Activated T-cell treated with anti-CD3 and anti-CD28 coated beads, Interleukin-2, amount 50 U/mL, for 24 hours (primary cell): ENCODE data around the gene TOP2A.
"Not testable (repeated sequence)": the region's sequence is repeated elsewhere in the genome, so short reads cannot be mapped to it uniquely, and the experiment has no call there.

Experiments used
- DNase-seq: peaks from one replicate; pipeline ENCODE4 v3.0.0-alpha.2; 2020
- H3K27ac Mint-ChIP-seq: 2 replicates; pipeline ENCODE4 v1.8.0; 2020; ENCODE audit warnings: mild to moderate bottlenecking, mixed read lengths
- H3K27me3 Mint-ChIP-seq: 2 replicates; pipeline ENCODE4 v1.8.0; 2020; ENCODE audit warnings: mixed read lengths
- H3K36me3 Mint-ChIP-seq: 2 replicates; pipeline ENCODE4 v1.8.0; 2020; ENCODE audit warnings: low read depth, mixed read lengths
- H3K4me1 Mint-ChIP-seq: 2 replicates; pipeline ENCODE4 v1.8.0; 2020; ENCODE audit warnings: low read depth, mixed read lengths
- H3K4me3 Mint-ChIP-seq: 2 replicates; pipeline ENCODE4 v1.8.0; 2020; ENCODE audit warnings: mild to moderate bottlenecking, moderate library complexity, mixed read lengths
- H3K9me3 Mint-ChIP-seq: 2 replicates; pipeline ENCODE4 v1.8.0; 2020; ENCODE audit warnings: mixed read lengths

TOP2A gene

DNA sequence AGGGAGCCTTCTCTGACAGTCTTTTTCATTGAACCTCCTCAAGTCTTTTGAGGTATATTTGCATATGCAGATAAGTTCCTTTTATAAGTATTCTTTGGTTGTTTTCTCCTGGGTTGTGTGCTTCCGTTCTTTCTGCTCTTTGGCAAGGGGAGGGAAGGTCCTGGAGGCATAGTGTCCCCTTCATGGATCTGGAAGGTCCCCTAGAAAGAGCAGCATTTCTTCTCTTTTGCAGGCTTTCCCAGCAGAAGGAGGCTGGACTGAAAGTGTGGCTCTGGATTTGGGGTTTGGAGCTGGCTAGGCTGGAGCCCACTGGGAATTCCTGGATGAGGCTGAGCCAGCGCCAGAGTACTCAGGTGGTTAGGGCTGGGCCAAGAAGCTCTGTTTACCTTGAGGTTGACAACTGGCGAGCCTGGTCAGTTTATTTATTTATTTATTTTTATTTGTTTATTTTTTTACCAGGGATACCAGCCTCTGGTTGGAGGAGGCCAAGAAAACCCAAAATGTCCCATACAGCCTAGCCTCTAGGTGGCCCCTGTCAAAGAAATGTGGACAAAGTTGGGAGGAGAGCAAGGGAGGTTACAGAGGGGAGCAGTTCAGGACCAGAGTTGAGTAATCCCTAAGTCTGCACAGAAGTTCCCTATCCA is 5.4 kb upstream of the TOP2A start:
- DNase-seq = no peak
- Mint-ChIP-seq H3K4me3 (no peak overlapping the region), H3K4me1 (peaks cover 49% of the 10 kb centered on the region), H3K9me3 (no peaks in the 10 kb centered on the region), H3K27me3 (no peaks in the 10 kb centered on the region), H3K27ac (no peak overlapping the region), H3K36me3 (no peaks in the 10 kb centered on the region)

DNA sequence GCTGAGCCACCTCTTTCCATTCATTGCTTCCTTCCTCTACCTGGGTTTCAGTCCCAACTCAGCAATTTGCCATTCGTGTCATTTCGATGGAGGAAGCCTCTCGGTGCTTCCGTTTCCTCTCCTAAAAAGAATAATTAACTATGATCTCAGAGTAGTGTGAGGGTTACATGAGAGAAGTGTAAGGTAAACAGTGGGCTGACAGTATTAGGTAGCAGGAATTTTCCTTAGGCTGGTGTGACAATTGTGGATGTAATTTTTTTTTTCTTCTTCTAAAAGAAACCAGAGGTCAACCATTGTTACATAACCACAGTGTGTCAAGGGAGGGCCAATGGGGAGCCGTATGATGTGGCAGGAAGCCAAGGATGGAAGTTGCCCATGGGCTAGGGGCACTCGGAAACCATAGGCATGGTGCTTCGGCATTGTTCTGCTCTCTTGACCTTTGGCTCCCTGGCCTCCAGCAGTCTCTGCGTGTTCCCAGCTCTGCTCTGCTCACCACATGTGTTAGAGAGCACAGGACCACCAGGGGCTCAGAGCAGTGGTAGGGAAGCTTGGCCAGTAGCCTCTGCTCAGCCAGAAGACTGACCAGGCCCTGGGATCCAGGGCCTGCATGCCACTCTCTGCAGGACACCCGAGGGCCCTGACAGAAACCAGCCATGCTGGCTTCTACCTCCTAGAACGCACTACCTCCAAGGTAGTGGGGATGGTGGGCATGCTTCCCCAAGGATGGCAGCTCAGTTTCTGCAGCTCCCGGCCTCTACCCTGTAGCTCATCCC is 2.0 kb upstream of the TOP2A start:
- DNase-seq = no peak
- peak overlapping the region; percentile 48 for H3K4me3 Mint-ChIP-seq
- H3K36me3 Mint-ChIP-seq = peaks cover 28% of the 10 kb centered on the region
- peaks cover 4% of the 10 kb centered on the region for H3K27me3 Mint-ChIP-seq
- H3K9me3 Mint-ChIP-seq = no peaks in the 10 kb centered on the region
- peak overlapping the region; percentile 48 for H3K27ac Mint-ChIP-seq
- H3K4me1 Mint-ChIP-seq = peaks cover 33% of the 10 kb centered on the region

DNA sequence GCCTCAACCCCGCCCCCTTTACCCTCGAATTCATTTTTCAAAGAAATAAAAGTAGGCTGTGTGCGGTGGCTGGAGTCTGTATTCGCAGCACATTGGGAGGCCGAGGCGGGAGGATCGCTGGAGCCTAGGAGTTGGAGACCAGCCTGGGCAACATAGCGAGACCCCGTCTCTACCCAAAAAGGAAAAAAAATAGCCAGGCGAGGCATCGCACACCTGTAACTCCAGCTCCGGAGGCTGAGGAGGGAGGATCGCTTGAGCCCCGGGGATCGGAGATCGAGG is 671 bp upstream of the TOP2A start:
- no peak for DNase-seq
- Mint-ChIP-seq H3K36me3 (peaks cover 39% of the 10 kb centered on the region), H3K27ac (peak overlapping the region; percentile 93), H3K4me1 (peaks cover 32% of the 10 kb centered on the region), H3K4me3 (peak overlapping the region; percentile 99), H3K9me3 (no peaks in the 10 kb centered on the region), H3K27me3 (peaks cover 4% of the 10 kb centered on the region)

DNA sequence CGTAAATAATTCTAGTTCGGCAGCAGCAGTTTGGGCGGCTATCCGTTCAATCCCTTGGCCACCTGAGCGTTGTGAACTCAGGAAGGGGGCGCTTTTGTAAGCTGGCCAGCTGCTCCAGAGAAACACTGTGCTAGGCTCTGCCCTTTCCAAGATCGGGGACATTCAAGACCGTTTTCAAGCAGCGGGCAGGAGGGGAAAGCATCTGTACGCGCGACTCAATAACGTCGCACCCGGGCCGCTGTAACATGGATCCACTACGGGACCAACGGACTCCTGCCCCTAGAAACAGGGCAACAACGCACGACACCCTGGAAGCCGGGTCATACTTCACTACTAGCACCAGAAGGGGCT is 463 bp downstream of the TOP2A start:
- DNase-seq = no peak
- Mint-ChIP-seq H3K4me1 (peaks cover 32% of the 10 kb centered on the region), H3K27me3 (peaks cover 4% of the 10 kb centered on the region), H3K36me3 (peaks cover 51% of the 10 kb centered on the region), H3K27ac (peak overlapping the region; percentile 93), H3K4me3 (peak overlapping the region; percentile 99), H3K9me3 (no peaks in the 10 kb centered on the region)

DNA sequence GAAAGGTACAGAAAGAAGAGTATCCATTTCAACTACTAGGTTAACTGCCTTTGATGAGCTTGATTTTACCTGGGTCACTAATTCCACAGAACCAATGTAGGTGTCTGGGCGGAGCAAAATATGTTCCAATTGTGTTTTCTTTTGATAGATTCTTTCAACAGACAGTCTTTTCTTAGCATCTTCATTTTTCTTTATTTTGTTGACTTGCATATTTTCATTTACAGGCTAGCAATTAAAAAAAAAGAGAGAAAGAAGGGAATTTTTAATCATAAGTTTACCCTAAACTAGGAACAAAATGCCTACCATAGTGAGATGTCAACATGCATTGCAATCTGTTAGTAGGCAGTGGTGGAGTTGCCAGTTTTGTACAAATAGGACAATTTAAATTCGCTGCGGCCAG is 1.0 kb downstream of the TOP2A start:
- no peak for DNase-seq
- Mint-ChIP-seq H3K27ac (peak overlapping the region; percentile 93), H3K4me1 (peaks cover 32% of the 10 kb centered on the region), H3K9me3 (no peaks in the 10 kb centered on the region), H3K4me3 (peak overlapping the region; percentile 99), H3K27me3 (peaks cover 4% of the 10 kb centered on the region), H3K36me3 (peaks cover 56% of the 10 kb centered on the region)

DNA sequence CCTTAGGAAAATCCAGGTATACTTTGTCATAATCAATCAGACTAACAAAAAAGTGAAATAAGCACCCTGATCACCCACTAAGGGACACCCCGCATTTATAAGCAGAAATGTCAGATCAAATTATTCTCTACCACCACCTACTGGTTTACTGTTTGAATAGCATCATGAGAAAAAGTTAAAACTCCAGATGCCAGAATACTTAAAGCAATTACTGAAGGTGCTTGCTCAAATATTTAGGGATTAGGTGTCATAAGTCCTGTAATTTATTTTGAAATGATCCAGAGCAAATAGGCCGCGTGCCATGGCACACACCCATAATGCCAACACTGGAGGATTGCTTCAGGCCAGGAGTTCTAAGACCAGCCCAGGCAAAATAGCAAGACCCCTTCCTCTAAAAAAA is 2.3 kb downstream of the TOP2A start:
- DNase-seq = no peak
- Mint-ChIP-seq H3K9me3 (no peaks in the 10 kb centered on the region), H3K27ac (no peak overlapping the region), H3K4me1 (peaks cover 32% of the 10 kb centered on the region), H3K4me3 (peak overlapping the region; percentile 44), H3K27me3 (peaks cover 4% of the 10 kb centered on the region), H3K36me3 (peaks cover 68% of the 10 kb centered on the region)

DNA sequence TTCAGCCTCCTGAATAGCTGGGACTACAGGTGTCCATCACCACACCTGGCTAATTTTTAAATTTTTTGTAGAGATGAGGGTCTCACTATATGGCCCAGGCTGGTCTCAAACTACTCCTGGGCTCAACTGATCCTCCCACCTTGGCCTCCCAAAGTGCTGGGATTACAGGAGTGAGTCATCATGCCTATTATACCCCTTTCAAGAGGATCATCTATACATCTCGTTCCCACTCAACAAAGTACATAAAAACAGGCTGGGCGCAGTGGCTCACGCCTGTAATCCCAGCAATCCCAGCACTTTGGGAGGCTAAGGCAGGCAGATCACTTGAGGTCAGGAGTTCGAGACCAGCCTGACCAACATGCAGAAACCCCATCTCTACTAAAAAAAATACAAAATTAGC is 3.4 kb downstream of the TOP2A start:
- not testable (repeated sequence) for H3K4me3 Mint-ChIP-seq, H3K27me3 Mint-ChIP-seq, H3K27ac Mint-ChIP-seq, DNase-seq, H3K9me3 Mint-ChIP-seq
- Mint-ChIP-seq H3K4me1 (peaks cover 26% of the 10 kb centered on the region), H3K36me3 (peaks cover 79% of the 10 kb centered on the region)

DNA sequence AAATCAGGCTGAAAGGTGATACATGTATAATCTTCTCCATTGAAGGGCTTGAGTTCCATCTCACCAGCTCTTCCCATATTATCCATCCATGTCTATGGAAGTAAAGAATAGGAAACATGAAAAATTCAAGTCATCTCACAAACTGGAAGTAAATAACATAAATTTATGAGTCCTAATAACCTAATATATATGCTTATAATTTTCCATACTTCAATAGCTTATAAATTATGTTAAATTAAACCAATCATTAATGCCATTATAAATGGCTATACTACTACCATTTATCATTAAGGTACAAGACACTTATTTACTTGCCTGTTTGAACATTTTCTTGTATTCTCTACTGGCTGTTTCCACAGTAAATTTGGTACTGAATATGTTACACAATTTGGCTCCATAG is 4.8 kb downstream of the TOP2A start:
- peaks cover 13% of the 10 kb centered on the region for H3K4me1 Mint-ChIP-seq
- no peak overlapping the region for H3K4me3 Mint-ChIP-seq
- no peak overlapping the region for H3K27ac Mint-ChIP-seq
- no peak for DNase-seq
- peaks cover 4% of the 10 kb centered on the region for H3K27me3 Mint-ChIP-seq
- no peaks in the 10 kb centered on the region for H3K9me3 Mint-ChIP-seq
- peaks cover 85% of the 10 kb centered on the region for H3K36me3 Mint-ChIP-seq

DNA sequence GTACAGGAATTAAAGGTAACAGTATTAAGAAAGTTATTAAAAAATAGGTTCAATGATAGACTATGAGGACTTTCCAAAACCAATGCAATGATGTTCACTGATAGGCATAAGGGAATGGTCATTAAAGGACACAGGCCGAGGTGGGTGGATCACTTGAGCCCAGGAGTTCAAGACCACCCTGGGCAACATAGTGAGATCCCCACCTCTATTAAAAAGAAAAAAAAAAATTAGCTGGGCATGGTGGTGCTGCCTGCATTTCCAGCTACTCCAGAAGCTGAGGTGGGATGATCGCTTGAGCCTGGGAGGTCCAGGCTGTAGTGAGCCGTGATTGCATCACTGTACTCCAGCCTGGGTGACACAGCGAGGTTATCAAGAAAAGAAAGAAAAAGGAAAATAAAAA is 5.9 kb downstream of the TOP2A start:
- no peak for DNase-seq
- Mint-ChIP-seq H3K27ac (no peak overlapping the region), H3K4me1 (peaks cover 12% of the 10 kb centered on the region), H3K27me3 (peaks cover 3% of the 10 kb centered on the region), H3K9me3 (no peaks in the 10 kb centered on the region), H3K4me3 (no peak overlapping the region), H3K36me3 (peaks cover 86% of the 10 kb centered on the region)

DNA sequence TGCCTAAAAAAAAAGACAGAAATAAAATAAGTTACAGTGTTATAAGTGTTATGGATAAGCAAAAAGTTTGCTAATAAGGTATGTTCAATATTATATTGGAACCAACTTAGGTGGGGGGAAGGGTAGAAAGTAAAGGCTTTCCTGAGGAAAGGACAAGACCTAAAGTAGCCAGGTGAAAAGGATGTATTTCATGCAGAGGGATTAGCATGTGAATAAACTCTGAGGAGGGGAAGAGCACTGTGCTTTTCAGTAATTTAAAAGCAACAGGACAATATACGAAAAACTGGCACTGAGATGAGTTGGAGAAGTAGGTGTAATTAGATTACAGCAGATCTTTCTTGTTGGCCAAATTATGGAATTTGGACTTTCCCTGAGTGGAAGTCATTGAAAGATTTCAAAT is 7.6 kb downstream of the TOP2A start:
- no peak overlapping the region for H3K27ac Mint-ChIP-seq
- no peak overlapping the region for H3K4me3 Mint-ChIP-seq
- DNase-seq = no peak
- no peaks in the 10 kb centered on the region for H3K9me3 Mint-ChIP-seq
- no peaks in the 10 kb centered on the region for H3K4me1 Mint-ChIP-seq
- no peaks in the 10 kb centered on the region for H3K27me3 Mint-ChIP-seq
- peaks cover 85% of the 10 kb centered on the region for H3K36me3 Mint-ChIP-seq

DNA sequence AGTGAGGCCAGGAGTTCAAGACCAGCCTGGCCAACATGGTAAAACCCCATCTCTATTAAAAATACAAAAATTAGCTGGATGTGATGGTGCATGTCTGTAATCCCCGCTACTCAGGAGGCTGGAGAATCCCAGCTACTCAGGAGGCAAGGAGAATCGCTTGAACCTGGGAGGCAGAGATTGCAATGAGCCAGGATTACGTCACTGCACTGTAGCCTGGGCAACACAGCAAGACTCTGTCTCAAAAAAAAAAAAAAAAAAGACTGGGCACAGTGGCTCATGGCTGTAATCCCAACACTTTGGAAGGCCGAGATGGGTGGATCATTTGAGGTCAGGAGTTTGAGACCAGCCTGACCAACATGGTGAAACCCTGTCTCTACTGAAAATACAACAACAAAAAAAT is 8.2 kb downstream of the TOP2A start:
- not testable (repeated sequence) for H3K4me1 Mint-ChIP-seq, H3K27ac Mint-ChIP-seq, H3K4me3 Mint-ChIP-seq, DNase-seq, H3K9me3 Mint-ChIP-seq, H3K27me3 Mint-ChIP-seq
- H3K36me3 Mint-ChIP-seq = peaks cover 88% of the 10 kb centered on the region

DNA sequence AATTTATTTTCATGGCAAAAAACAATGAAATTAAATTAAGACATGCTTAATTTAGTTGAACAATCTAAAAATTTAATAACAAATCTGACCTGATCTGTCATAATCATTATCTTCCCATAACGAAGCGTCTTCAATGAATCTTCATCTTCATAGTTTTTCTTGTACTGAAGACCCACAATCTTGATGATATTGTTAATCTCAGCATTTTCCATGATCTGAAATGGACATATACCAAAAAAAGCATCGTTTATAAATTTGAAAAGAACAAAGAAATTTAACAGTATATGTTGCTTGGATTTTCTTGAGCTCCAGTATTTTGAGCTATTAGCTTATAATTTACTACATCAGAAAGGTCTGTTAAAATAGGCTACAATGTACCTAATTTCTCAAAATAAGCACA is 10.2 kb downstream of the TOP2A start:
- Mint-ChIP-seq H3K4me3 (no peak overlapping the region), H3K4me1 (peaks cover 15% of the 10 kb centered on the region), H3K27ac (no peak overlapping the region), H3K27me3 (no peaks in the 10 kb centered on the region), H3K36me3 (peaks cover 89% of the 10 kb centered on the region), H3K9me3 (no peaks in the 10 kb centered on the region)
- no peak for DNase-seq

DNA sequence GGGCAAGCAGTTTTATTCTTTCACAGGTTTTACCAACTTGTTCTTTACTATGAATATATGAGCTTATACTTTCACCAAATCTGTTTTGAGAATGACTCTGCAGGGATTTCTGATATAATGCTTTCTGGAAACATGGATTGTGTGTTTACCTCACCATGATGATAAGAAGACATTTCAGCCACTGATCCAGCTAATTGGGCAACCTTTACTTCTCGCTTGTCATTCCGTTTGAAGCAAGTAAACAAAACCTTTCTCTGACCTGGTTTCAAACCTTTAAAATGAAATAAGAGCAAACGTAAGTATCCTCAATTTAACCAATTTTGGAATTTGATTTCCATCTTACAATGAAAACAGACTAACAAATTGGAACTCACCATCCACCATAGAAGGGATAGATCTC is 13.7 kb downstream of the TOP2A start:
- Mint-ChIP-seq H3K36me3 (peaks cover 91% of the 10 kb centered on the region), H3K4me1 (peaks cover 21% of the 10 kb centered on the region), H3K4me3 (no peak overlapping the region), H3K27me3 (no peaks in the 10 kb centered on the region), H3K9me3 (no peaks in the 10 kb centered on the region), H3K27ac (no peak overlapping the region)
- no peak for DNase-seq

DNA sequence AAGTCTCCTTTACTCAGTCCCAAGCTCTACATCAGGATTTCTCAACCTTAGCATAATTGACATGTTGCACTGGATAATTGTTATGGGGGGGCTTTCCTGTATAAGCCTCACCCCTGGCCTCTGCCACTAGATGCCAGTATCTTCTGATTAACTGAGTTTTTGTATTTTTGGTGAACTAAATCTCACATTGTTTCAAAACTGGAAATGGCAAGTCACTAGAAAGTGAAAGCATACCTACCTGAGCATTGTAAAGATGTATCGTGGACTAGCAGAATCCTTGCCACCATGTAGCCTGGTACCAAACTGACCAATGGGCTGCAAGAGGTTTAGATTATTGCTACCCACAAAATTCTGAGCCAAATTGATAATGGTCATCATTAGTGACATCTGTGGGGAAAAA is 15.0 kb downstream of the TOP2A start:
- Mint-ChIP-seq H3K9me3 (no peaks in the 10 kb centered on the region), H3K4me1 (peaks cover 21% of the 10 kb centered on the region), H3K27me3 (no peaks in the 10 kb centered on the region), H3K36me3 (peaks cover 97% of the 10 kb centered on the region), H3K27ac (peak overlapping the region; percentile 11), H3K4me3 (no peak overlapping the region)
- DNase-seq = no peak

DNA sequence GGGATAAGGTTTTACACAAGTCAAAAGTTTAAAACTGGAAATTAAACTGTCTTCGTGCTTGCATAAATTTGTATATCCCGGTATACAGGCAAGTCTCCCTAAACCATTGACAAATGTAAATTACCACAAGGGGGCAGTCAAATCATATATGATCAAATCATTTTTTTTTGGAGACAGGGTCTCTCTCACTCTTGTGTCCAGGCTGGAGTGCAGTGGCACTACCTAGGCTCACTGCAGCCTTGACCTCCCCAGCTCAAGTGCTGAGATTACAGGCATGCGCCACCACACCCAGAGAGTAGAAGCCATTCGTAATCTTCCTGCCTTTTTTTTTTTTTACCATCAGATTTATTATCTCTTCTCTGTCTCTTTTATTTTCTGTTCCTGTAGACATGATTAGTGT is 18.5 kb downstream of the TOP2A start:
- no peak for DNase-seq
- no peak overlapping the region for H3K4me3 Mint-ChIP-seq
- H3K4me1 Mint-ChIP-seq = peaks cover 20% of the 10 kb centered on the region
- peak overlapping the region; percentile 51 for H3K27ac Mint-ChIP-seq
- H3K27me3 Mint-ChIP-seq = no peaks in the 10 kb centered on the region
- peaks cover 94% of the 10 kb centered on the region for H3K36me3 Mint-ChIP-seq
- H3K9me3 Mint-ChIP-seq = no peaks in the 10 kb centered on the region

DNA sequence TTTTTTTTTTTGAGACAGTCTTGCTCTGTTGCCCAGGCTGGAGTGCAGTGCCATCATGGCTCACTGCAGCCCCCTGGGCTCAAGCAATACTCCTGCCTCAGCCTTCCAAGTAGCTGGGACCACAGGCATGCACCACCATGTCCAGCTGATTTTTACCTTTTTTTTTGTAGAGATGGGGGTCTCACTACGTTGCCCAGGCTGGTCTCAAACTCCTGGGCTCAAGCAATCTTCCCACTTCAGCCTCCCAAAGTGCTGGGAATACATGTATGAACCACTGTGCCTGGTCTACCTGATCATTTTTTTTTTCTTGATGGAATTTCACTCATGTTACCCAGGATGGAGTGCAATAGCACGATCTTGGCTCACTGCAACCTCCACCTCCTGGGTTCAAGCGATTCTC is 31.1 kb downstream of the TOP2A start:
- peaks cover 44% of the 10 kb centered on the region for H3K36me3 Mint-ChIP-seq
- H3K9me3 Mint-ChIP-seq, H3K27me3 Mint-ChIP-seq, H3K4me3 Mint-ChIP-seq, DNase-seq, H3K4me1 Mint-ChIP-seq, H3K27ac Mint-ChIP-seq: not testable (repeated sequence)
